ENCODE data around the gene PGM2. TPM values are rescaled to one million over a fixed set of nuclear protein-coding genes. Genes with fewer than 3 reads are reported as not detected.
"Not testable (repeated sequence)": the region's sequence is repeated elsewhere in the genome, so short reads cannot be mapped to it uniquely, and the experiment has no call there.

PGM2 gene
- total RNA-seq, result 22.0 TPM

- peak; percentile 95 for DNase-seq
Measured at GRCh38 chr4:37826295-37827029, at the start of gene PGM2. TSS of gene PGM2 (plus strand) at chr4:37826686. CDS start at chr4:37826733, 47 bp downstream.

GRCh38 chr4:37779896-37780295, 46.6 kb upstream of the PGM2 start:
- DNase-seq, result no peak

GRCh38 chr4:37780444-37781130, 45.9 kb upstream of the PGM2 start:
- DNase-seq, result peak; percentile 24

GRCh38 chr4:37781131-37781455, 45.4 kb upstream of the PGM2 start:
- no peak for DNase-seq

GRCh38 chr4:37786267-37786666, 40.2 kb upstream of the PGM2 start:
- DNase-seq, result not testable (repeated sequence)

GRCh38 chr4:37787883-37788460, 38.5 kb upstream of the PGM2 start:
- DNase-seq, result not testable (repeated sequence)

- no peak for DNase-seq
Measured at GRCh38 chr4:37788819-37789218, 37.7 kb upstream of the PGM2 start.

- no peak for DNase-seq
Measured at GRCh38 chr4:37792241-37792640, 34.2 kb upstream of the PGM2 start.

GRCh38 chr4:37793562-37793961, 32.9 kb upstream of the PGM2 start:
- DNase-seq, result peak; percentile 46

GRCh38 chr4:37794056-37794455, 32.4 kb upstream of the PGM2 start:
- peak; percentile 79 for DNase-seq

- peak; percentile 69 for DNase-seq
Measured at GRCh38 chr4:37795581-37796195, 30.8 kb upstream of the PGM2 start.

- no peak for DNase-seq
Measured at GRCh38 chr4:37797374-37797773, 29.1 kb upstream of the PGM2 start.

GRCh38 chr4:37797923-37798322, 28.6 kb upstream of the PGM2 start:
- DNase-seq, result no peak

- DNase-seq, result no peak
Measured at GRCh38 chr4:37798616-37799015, 27.9 kb upstream of the PGM2 start.

GRCh38 chr4:37799941-37800554, 26.4 kb upstream of the PGM2 start:
- DNase-seq, result no peak

GRCh38 chr4:37802068-37802666, 24.3 kb upstream of the PGM2 start:
- peak; percentile 81 for DNase-seq

- DNase-seq, result peak; percentile 66
Measured at GRCh38 chr4:37803348-37803973, 23.0 kb upstream of the PGM2 start.

- no peak for DNase-seq
Measured at GRCh38 chr4:37805091-37805490, 21.4 kb upstream of the PGM2 start.

- no peak for DNase-seq
Measured at GRCh38 chr4:37812713-37813112, 13.8 kb upstream of the PGM2 start.

- DNase-seq, result no peak
Measured at GRCh38 chr4:37815591-37815990, 10.9 kb upstream of the PGM2 start.

- DNase-seq, result no peak
Measured at GRCh38 chr4:37816006-37816405, 10.5 kb upstream of the PGM2 start.

- no peak for DNase-seq
Measured at GRCh38 chr4:37816719-37817118, 9.8 kb upstream of the PGM2 start.
